AML-193 (cell line): Measurements from ENCODE around the gene FAM174C.

Experiments
- DNase-seq, 2 experiments: peaks; one replicate each; lab custom pipeline; 2025; lab: John Stamatoyannopoulos, UW

Gene FAM174C

DNA sequence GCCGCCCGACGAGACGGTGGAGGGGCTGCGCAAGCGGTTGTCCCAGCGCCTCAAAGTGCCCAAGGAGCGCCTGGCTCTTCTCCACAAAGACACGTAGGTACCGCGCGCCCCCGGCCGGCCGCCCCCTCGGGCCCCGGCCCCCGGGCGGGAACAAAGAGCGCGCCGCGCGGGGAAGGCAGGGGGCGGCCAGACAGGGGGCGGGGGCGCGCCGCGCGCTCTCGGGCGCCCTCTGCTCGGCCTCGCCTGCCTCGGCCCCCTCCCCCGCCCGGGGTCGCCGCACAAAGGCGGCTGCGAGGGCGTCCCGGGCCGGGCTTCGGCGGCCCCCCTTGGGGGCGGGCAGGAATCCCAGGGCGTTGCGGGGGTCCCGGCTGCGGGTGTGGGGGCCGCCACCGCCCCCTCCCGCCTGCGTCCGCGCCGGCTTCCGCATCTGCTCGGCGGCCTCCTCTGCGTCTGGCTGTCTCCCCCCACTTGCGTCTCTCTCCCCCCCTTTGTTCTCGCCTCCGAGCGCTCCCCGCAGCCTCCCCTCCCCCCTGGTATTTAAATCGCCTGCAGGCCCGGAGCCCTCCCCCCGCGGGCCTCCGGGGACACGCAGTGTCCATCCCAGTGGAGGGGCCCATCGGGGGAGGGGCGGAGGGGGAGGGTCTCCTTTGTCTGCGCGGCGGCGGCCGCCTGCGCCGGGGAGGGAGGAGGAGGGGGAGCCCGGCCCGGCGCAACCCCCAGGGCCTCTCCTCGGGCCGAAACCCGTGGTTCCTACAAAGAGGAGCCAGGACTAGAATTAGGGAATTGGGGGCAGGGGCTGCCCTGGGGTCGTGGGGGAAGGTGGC is 24.7 kb upstream of the FAM174C start:
- DNase-seq: peak; percentile 11

DNA sequence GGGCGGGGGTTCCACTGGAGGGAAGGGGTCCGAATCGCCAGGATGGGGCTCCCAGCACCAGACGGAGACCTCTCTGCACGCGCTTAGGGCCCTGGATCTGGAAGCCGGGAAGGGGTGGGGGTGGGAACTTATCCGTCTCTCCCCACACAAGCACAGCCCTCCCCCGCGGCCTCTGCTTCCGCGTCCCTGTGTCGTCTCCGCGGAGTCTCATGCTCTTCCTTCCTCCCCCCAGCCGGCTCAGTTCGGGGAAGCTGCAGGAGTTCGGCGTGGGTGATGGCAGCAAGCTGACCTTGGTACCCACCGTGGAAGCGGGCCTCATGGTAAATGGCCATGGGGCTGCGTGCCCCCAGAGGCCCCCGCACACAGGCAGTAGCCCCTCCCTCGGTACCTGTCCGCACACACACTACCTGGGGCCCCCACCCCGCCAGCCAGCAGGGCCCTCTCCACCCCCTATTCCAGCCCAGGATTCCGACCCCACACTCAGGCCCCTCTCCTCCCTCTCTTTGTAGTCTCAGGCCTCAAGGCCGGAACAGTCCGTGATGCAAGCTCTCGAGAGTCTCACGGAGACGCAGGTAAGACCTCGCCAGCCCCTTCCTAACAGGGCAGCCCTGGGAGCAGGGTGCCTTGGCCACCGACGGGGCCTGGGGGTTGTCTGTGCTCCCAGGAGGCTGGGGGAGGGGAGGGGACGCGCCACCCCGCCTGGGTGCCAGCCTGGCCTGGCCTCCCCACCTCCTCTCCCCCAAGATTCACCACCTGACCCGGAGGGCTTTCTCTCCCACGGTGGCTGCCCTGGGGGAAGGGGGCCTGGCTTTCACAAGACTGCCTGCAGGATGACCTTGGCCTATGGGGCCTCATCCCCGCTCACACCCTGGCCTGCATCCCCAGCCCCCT is 23.8 kb upstream of the FAM174C start:
- peak; percentile 53 to 58 for DNase-seq

DNA sequence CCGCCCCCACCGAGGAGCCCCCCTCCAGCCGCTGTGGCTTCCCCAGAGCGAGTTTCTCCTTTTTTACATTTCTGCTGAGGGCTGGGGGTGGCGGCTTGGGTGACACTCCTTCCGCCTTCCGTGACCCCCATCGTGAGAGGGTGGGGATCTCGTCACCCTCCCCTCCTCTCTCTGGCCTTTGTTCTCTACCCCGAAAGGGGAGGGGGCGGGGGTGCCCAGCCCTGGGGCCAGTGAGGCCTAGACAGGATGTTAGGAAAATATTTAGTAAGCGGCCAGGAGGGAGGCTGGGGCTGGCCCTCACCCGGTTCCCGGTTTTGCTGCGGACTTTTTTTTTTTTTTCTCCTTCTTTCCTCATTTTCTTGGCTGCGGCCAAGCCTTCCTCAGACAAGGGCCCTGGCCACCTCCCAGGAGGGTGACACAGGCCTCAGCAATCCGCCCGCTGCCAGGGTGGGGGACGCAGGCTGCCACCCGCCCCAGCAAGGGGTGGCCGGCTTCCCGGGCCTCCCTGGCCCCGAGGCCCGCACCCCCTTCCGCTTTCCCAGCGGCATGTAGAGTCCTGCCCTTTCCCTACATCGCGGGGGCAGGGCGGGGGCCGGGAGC is 23.0 kb upstream of the FAM174C start:
- peak; percentile 91 to 93 for DNase-seq

DNA sequence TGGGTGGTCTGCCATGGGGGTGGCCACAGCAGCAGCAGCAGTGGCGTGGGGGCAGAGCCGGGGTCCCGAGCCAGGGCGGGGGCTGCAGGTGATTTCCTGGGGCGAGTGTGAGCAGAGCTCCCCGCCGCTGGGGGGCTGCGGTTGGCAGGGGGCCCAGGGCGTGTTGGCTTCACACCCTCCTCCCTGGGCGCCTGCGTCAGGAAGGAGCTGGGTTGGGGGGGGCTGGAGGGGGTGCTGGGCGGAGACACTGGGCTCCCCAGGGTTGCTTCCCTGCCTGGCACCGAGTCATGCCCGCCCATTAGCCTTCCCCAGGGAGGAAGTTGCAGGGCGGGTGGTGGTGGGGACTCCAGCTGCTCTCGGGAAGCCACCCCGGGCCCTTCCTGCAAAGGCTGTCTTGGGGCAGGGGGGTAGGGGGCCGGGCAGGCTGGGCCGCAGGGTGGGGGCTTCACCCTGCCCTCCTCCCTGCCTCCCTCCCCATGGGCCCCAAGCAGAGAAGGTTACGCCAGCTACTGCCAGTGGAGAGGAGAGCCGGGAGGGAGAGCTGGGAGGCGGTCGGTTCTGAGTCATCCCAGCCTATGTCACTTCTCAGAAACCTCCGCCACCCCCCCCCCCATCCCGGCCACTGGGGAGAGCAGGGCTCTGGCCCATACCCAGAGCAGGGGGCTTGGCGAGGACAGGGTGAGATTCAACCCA is 22.4 kb upstream of the FAM174C start:
- peak; percentile 80 to 93 for DNase-seq

DNA sequence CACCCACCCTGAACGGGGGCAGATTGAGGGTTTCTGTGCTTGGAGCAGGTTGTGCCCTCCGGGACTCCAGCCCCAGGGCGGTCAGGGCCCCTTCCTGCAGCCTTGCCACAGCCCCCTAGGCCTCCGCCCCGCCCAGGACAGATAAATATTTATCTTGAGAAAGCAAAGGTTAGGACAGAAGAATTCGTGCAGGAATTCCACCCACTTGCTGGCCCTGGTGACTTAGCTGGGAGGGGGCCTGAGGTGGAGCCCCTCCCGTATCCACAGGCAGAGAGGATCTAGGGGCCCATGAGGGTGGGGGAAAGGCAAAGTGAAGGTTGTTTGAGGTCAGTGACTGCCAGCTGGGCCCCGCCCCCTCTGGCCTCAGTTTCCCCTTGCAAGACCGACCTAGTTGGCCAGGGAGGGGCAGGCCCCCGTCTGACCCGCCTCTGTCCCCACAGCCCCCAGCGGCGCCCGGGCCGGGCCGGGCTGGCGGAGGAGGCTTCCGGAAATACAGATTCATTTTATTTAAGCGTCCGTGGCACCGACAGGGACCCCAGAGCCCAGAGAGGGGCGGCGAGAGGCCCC is 21.7 kb upstream of the FAM174C start:
- DNase-seq: no peak

DNA sequence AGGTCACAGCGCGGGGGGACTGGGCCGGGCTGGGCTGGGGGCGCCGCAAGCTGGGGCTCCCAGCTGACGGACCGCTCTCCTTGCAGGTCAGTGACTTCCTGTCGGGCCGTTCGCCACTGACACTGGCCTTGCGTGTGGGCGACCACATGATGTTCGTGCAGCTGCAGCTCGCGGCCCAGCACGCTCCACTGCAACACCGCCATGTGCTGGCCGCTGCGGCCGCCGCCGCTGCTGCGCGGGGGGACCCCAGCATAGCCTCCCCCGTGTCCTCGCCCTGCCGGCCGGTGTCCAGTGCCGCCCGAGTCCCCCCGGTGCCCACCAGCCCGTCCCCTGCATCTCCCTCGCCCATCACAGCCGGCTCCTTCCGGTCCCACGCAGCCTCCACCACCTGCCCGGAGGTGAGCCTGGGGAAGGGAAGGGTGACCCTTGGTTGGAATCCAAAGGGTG is 21.2 kb upstream of the FAM174C start:
- DNase-seq: no peak

DNA sequence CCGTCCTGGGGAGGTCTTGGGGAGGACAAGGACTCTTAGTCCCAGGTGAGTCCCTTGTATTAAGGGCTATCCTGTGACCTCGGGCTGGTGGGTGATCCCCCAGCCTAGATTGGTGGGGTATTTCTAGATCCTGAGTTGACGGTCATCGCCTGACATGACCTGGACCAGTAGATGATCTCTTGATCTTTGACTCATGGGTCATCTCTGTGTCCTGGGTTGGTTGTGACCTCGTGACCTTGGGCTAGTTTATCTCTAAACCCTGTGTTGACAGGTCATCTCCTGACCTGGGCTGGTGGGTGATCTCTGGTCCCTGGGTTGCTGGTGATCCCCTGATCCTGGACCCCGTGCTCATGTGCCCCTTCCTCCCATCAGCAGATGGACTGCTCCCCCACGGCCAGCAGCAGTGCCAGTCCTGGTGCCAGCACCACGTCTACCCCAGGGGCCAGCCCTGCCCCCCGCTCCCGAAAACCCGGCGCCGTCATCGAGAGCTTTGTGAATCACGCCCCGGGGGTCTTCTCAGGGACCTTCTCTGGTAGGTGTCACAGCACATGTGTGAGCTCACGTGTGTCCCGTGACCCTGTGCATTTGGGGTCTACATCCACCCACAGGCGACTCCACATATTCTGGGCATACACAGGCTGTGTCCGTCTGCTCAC is 20.7 kb upstream of the FAM174C start:
- DNase-seq: no peak

DNA sequence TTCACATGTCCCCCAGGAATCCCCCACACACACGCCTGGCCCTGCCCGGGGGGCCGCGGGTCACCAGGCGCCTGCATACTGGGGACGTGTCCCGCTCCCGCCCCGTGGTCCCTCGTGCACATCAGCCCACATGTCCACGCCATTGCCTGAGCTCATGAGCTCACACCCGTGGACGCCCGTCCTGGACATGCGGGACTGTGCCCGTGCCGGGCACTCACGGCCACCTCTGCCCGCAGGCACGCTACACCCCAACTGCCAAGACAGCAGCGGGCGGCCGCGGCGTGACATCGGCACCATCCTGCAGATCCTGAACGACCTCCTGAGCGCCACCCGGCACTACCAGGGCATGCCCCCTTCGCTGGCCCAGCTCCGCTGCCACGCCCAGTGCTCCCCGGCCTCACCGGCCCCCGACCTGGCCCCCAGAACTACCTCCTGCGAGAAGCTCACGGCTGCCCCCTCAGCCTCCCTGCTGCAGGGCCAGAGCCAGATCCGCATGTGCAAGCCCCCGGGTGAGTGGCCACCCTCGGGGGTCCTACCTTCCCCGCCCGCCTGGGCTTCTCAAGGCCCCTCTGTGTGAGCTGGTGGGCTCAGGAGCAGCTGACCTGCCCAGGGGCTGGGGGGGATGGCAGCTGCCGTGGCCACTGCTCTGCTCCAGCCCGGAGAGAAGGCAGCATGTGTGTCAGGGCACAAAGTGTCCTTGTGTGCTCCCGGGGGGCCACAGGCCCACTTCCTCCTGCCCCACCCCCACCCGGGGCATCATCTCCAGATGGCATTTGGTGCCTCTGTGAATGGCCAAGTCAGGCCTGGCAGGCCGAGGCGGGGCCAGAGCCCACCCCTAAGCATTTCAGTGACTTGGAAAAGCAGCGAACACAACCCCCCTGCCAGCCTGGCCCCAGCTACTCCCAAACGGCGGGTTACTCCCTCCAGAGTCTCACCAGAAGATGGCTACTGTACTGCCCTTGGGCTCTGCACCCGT is 19.9 kb upstream of the FAM174C start:
- no peak for DNase-seq

DNA sequence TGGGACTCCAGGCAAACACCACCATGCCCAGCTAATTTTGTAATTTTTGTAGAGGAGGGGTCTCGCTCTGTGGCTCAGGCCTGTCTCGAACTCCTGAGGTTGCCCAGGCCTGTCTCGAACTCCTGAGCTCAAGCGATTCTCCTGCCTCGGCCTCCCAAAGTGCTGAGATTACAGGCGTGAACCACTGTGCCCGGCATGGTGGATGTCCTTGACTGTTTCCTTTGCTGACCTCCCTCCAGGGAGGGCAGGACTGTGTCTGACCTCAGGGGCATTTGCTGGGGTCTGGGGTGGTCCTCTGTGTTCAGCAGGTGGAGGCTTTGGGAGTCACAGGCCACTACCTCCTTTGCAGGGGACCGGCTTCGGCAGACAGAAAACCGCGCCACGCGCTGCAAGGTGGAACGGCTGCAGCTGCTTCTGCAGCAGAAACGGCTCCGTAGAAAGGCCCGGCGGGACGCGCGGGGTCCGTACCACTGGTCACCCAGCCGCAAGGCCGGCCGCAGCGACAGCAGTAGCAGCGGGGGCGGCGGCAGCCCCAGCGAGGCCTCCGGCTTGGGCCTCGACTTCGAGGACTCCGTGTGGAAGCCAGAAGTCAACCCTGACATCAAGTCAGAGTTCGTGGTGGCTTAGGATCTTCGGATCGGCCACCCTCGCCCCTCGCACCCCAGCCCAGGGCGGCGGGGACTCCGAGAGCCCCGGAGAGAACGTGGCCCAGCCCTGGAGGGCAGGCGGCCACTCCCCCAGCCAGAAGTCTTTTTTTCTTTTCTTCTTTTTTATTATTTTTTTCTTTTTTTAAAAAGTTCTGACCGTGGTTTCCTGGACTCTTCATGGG is 18.5 kb upstream of the FAM174C start:
- DNase-seq: no peak

DNA sequence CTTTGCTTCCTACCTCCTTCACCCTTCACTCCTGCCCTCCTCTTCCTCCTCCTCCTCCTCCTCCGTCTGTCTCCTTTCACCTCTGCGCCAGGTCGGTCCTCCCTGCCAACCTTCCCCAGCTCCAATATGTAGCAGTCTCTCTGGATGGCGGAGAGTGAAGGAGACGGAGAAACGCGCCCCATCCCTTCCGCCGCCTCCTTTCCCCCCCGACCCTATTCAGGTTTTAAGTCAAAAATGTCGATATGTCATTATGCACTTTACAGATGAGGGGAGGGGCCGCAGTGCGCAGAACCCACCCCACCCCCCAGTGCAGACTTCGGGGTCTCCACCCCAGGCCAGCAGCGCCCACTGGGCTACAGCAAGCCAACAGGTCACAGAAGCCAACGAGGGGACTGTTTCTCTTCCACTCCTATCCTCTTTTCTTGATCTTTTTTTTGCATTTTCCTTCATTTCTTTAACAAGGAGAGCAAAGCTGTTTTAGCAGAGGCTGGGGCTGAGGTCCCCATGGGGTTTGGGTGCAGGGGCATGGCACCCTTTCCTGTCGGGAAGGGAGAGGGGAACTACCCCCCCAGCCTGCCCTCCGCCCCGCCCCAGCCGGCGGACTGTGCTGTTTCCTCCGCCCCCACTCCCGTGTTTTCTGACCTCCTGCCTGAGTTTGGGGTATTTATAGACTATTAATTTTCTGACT is 17.7 kb upstream of the FAM174C start:
- no peak for DNase-seq

DNA sequence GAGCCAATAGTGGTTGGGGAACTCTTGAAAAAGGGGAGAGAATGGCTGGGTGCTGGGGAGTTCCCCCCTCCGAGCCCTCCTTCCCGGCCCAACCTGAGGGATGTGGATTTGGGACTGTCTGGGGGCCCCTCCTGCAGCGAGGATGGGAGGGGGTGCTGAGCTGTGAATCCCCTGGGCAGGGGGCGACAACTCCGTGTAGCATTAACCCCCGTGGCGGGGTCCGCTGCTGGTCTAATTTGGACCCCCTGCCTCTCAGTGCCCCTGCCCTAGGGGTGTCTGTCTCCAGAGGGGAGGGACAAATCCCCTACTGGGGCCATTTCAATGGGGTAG is 17.2 kb upstream of the FAM174C start:
- DNase-seq: no peak

DNA sequence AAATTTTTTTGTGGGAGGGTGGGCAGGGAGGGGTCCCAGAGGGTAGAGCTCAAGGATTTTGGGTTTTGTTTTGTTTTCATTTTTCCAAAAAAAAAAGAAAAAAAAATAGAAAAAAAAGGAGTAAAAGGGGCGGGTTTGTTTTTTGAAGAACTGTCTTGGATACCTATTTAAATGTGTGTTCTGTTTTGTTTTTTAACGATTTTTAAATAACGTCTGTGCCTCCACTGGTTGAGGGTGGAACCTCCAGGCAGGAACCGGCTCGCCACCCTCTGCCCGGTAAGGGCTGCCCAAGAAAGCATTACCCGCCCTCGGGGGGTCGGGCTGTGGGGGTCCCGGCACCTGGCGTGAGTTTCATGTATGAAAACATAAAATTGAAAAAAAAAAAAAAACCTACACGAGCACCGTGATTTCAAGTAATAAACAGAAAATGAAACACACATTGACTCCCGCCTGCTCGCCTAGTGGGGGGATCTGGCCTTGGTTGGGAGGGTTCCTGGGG is 16.6 kb upstream of the FAM174C start:
- DNase-seq: no peak

DNA sequence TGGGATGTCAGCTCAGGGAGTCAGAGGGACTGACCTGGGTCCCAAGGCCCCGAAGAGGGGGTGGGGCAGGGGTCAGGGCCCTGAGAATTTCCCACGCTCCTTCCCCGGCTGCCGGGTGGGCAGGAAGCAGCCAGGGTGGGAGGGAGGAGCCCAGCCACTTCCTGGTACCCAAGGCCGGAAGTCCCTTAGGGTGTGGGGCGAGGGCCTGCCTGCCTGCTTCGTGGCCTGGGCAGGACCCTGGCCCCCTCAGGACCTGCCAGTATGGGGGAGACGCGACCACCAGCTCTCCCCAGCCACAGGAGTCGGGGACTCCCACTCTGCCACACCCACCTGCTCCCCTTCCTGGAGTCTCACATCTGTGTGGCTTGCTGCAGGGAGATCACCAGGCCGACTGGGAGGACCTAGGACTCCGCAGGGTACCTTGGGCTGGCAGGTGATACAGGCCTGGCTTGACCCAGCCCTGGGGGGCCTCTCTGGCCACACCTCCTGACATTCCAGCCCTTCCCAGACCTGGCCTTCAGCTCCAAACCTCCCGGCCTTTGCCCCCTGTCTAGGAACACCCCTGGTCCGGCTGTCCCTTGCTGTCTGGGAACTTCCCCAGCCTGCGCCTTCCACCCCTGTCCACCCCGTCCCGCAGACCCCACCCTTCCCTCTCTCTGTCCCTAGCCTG is 16.0 kb upstream of the FAM174C start:
- DNase-seq: peak; percentile 37 to 46

DNA sequence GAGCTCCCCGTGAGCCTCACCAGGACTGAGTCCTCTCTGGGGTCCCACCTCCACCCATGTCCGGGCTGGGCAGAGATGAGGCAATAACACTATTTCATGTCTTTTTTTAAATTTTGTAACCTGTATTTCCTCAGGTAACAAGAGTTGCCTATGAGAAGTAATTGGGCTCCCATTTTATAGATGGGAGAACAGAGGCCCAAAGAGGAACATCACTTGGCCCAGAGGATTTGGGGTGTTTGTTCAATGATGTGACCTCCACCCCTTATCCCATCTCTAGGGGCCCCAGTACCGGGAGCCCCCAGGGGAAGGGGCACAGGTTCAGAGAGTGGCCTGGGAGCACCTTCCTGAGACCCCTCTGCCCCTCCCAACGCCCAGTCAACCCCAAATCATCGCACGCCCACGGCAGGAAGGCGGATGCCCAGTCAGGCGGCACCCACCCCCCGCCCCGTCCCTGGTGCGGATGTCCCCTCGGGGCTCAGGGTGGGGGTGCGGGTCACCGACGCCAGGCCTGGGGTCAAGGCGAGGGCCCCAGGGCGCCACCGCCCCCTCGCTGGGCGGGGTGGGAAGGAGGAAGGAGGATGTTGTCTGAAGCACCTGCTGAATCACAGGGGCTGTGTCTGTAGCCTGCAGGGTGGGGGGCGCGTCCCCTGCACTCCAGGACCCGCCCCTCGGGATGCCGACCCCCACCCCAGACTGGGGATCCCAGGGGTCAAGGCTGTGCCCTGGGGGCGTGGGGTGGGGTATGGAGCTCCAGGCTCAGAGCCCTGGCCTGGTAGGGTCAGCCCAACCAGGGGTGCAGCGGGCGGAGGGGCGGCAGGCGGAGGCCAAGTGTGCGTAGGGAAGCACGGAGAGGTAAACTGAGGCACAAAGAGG is 15.2 kb upstream of the FAM174C start:
- no peak for DNase-seq

DNA sequence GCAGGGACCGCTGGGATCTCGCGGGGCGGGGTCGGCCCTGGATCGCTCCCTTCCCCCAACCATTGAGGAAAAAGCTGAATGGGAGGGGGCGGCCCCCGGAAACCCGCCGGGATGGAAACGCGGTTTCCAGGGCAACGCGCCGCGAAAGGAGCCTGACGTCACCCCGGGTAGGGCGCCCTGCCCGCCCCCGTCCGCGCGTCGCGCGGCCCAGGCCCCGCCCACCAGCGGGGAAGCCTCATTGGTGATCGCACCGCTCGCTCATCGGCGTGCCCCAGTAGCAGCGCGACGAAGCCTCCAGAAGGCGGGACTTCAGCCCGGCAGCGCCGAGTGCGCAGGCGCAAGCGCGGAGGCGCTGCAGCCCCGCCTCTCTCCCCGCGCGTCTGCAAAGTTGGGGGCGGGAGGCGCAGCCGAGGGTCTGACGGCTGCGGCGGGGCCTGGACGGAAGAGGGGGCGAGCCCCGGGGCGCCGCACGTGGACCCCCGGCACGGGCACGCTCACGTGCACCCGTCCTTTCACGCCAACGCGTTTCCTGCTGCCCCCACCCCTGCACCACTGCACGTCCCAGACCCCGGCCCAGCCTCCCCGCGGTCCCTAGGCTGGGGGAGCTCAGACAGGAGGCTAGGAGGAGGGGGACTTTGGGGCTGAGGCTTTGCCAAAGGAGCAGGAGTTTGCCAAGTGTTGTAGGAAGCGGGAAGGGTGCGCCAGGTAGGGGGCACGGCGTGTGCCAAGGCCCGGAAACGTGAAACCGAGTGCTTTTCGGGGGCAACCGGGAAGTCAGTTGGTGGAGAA is 14.4 kb upstream of the FAM174C start:
- DNase-seq: peak; percentile 77 to 86

DNA sequence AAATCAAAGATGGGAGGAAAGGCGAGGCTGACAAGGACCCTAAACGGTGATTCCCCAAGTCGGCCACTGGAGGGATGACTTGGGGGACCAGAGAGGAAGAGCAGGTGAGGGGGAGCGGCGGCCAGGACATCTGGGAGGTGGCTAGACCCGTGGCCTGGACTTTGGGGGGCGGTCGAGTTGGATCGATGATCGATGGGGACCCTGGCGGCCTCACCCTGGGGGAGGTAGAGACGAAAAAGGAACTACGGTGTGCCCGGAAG is 13.9 kb upstream of the FAM174C start:
- DNase-seq: peak in 1 of 2 experiments; percentile 18
